GM12878 (cell line): ENCODE data around the gene CNST.

Experiments used
- BHLHE40 ChIP-seq, 2 experiments: fragments of 450-650 bp in 1 of 2; IDR thresholded peaks; 2 replicates each; pipeline ENCODE4 v1.6.1; 2011 to 2017; ENCODE audit warnings: low read depth in 2 of 2, borderline replicate concordance in 1 of 2, improper control_type of control experiment in 1 of 2, low read length in 1 of 2, mild to moderate bottlenecking in 1 of 2
- FOS ChIP-seq: IDR thresholded peaks from 3 replicates; pipeline ENCODE4 v1.6.1; 2011; ENCODE audit warnings: borderline replicate concordance; ENCODE audit not compliant: insufficient read length; ENCODE audit errors: extremely low read depth
- JUND ChIP-seq: IDR thresholded peaks from 2 replicates; pipeline ENCODE4 v1.6.1; 2012; ENCODE audit warnings: low read depth, mild to moderate bottlenecking, low read length, improper control_type of control experiment, moderate library complexity
- NFYA ChIP-seq: IDR thresholded peaks from 2 replicates; pipeline ENCODE4 v1.6.1; 2011; ENCODE audit warnings: low read depth, mild to moderate bottlenecking, low read length, improper control_type of control experiment, borderline replicate concordance
- NR2C2 ChIP-seq: IDR thresholded peaks from 2 replicates; pipeline ENCODE4 v1.6.1; 2011; ENCODE audit warnings: borderline replicate concordance, low read depth; ENCODE audit not compliant: control insufficient read depth, insufficient read length
- POLR2A ChIP-seq: IDR thresholded peaks from 2 replicates; pipeline ENCODE4 v1.6.1; 2011; ENCODE audit warnings: low read depth, mild to moderate bottlenecking, low read length
- SIN3A ChIP-seq: IDR thresholded peaks from 2 replicates; pipeline ENCODE4 v1.6.1; 2012; ENCODE audit warnings: low read depth, low read length, improper control_type of control experiment
- SMC3 ChIP-seq: IDR thresholded peaks from 2 replicates; pipeline ENCODE4 v1.6.1; 2011; ENCODE audit warnings: low read length, improper control_type of control experiment, borderline replicate concordance
- ZBED1 ChIP-seq: IDR thresholded peaks from 2 replicates; pipeline ENCODE4 v1.6.1; 2016; ENCODE audit warnings: borderline replicate concordance
- TF ChIP-seq, protein P1 (sequence below): fragments of 450-650 bp; formaldehyde crosslinking; IDR thresholded peaks from 2 replicates; pipeline ENCODE4 v1.5.0; 2022; ENCODE audit warnings: mild to moderate bottlenecking, missing genetic modification characterization
- TF ChIP-seq, protein P2 (sequence below), 3 experiments: IDR thresholded peaks in 2 of 3; conservative IDR thresholded peaks in 1 of 3; 2 replicates each; pipeline ENCODE4 v1.5.1; 2011; ENCODE audit warnings: low read depth in 3 of 3, low read length in 3 of 3, mild to moderate bottlenecking in 3 of 3, control low read depth in 2 of 3, moderate library complexity in 2 of 3, inconsistent platforms in 1 of 3, mixed read lengths in 1 of 3; ENCODE audit not compliant: control insufficient read depth in 2 of 3, insufficient read depth in 1 of 3; ENCODE audit errors: extremely low read depth in 1 of 3

DNA sequence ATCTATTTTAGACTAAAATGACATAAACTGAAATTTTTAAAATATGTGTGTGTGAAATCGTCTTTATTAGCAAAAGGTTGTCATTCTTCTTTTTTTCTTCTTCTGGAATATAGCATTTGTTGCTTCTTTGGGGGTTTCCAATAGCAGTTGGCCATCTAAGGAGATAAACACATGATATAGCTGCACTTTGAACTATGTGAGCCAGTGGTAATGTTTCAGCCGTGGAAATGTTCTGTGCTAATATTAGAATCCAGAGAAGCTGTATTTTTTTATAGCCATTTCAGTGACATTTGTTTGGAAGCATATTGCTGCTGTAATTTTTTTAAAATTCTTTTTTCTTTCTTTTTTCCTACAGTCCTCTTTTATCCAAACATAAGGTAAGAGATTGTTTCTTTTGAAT is 75.1 kb downstream of the CNST start:
- TF ChIP-seq SMC3 = no peak
- TF ChIP-seq, protein P1, sequence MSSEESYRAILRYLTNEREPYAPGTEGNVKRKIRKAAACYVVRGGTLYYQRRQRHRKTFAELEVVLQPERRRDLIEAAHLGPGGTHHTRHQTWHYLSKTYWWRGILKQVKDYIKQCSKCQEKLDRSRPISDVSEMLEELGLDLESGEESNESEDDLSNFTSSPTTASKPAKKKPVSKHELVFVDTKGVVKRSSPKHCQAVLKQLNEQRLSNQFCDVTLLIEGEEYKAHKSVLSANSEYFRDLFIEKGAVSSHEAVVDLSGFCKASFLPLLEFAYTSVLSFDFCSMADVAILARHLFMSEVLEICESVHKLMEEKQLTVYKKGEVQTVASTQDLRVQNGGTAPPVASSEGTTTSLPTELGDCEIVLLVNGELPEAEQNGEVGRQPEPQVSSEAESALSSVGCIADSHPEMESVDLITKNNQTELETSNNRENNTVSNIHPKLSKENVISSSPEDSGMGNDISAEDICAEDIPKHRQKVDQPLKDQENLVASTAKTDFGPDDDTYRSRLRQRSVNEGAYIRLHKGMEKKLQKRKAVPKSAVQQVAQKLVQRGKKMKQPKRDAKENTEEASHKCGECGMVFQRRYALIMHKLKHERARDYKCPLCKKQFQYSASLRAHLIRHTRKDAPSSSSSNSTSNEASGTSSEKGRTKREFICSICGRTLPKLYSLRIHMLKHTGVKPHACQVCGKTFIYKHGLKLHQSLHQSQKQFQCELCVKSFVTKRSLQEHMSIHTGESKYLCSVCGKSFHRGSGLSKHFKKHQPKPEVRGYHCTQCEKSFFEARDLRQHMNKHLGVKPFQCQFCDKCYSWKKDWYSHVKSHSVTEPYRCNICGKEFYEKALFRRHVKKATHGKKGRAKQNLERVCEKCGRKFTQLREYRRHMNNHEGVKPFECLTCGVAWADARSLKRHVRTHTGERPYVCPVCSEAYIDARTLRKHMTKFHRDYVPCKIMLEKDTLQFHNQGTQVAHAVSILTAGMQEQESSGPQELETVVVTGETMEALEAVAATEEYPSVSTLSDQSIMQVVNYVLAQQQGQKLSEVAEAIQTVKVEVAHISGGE = no peak
- TF ChIP-seq NFYA = no peak
- no peak for TF ChIP-seq FOS
- no peak for TF ChIP-seq POLR2A
- TF ChIP-seq ZBED1 = no peak
- no peak for TF ChIP-seq JUND
- no peak for TF ChIP-seq NR2C2
- TF ChIP-seq SIN3A = no peak
- no peak for TF ChIP-seq BHLHE40 (IDR thresholded peaks at IDR 0.05; ENCODE audit: borderline replicate concordance in 1 of 2, low read depth in 2 of 2, low read length in 1 of 2)
- TF ChIP-seq, protein P2, sequence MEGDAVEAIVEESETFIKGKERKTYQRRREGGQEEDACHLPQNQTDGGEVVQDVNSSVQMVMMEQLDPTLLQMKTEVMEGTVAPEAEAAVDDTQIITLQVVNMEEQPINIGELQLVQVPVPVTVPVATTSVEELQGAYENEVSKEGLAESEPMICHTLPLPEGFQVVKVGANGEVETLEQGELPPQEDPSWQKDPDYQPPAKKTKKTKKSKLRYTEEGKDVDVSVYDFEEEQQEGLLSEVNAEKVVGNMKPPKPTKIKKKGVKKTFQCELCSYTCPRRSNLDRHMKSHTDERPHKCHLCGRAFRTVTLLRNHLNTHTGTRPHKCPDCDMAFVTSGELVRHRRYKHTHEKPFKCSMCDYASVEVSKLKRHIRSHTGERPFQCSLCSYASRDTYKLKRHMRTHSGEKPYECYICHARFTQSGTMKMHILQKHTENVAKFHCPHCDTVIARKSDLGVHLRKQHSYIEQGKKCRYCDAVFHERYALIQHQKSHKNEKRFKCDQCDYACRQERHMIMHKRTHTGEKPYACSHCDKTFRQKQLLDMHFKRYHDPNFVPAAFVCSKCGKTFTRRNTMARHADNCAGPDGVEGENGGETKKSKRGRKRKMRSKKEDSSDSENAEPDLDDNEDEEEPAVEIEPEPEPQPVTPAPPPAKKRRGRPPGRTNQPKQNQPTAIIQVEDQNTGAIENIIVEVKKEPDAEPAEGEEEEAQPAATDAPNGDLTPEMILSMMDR (IDR thresholded peaks at IDR 0.05 in 2 of 3, conservative IDR thresholded peaks at IDR 0.05 in 1 of 3; ENCODE audit: control insufficient read depth in 2 of 3, extremely low read depth in 1 of 3, insufficient read depth in 1 of 3, low read depth in 3 of 3, low read length in 3 of 3) = no peak
